PFSK-1 (cell line): ENCODE data around the gene ACLY.

ENCODE experiments used
- POLR2AphosphoS5 ChIP-seq: IDR thresholded peaks from 2 replicates; pipeline ENCODE4 v1.6.1; 2012; ENCODE audit warnings: low read depth, mild to moderate bottlenecking, control low read depth, low read length, moderate library complexity
- REST ChIP-seq, 2 experiments: IDR thresholded peaks; 2 replicates each; pipeline versions ENCODE4 v1.6.1 to v1.8.0; 2011 to 2012; ENCODE audit warnings: low read depth in 2 of 2, low read length in 2 of 2, control low read depth in 1 of 2, inconsistent platforms in 1 of 2, mild to moderate bottlenecking in 1 of 2, moderate library complexity in 1 of 2; ENCODE audit not compliant: insufficient read depth in 1 of 2
- TAF1 ChIP-seq: IDR thresholded peaks from 2 replicates; pipeline ENCODE4 v1.6.1; 2012; ENCODE audit warnings: low read length, control low read depth, borderline replicate concordance; ENCODE audit not compliant: insufficient read depth

GRCh38 chr17:41917192-41917591 is 1.6 kb downstream of the ACLY start:
- no peak for TF ChIP-seq POLR2AphosphoS5
- TF ChIP-seq TAF1: no peak
- TF ChIP-seq REST (IDR thresholded peaks at IDR 0.05; ENCODE audit: insufficient read depth in 1 of 2, low read depth in 2 of 2, low read length in 2 of 2): no peak
